GM21723 (cell line): ENCODE results near the gene TFCP2L1.
"Not testable (repeated sequence)": the region's sequence is repeated elsewhere in the genome, so short reads cannot be mapped to it uniquely, and the experiment has no call there.

ENCODE experiments used
- ATAC-seq: cut with Tn5 transposase; IDR thresholded peaks from one replicate; pipeline ENCODE4 v1.9.1; 2021; ENCODE audit warnings: mild to moderate bottlenecking, moderate library complexity; ENCODE audit not compliant: unreplicated experiment

The TFCP2L1 gene, protein sequence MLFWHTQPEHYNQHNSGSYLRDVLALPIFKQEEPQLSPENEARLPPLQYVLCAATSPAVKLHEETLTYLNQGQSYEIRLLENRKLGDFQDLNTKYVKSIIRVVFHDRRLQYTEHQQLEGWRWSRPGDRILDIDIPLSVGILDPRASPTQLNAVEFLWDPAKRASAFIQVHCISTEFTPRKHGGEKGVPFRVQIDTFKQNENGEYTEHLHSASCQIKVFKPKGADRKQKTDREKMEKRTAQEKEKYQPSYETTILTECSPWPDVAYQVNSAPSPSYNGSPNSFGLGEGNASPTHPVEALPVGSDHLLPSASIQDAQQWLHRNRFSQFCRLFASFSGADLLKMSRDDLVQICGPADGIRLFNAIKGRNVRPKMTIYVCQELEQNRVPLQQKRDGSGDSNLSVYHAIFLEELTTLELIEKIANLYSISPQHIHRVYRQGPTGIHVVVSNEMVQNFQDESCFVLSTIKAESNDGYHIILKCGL

GRCh38 chr2:121284463-121285449 lies at the start of gene TFCP2L1:
TFCP2L1 (minus strand) TSS chr2:121285202; CDS start chr2:121285109, 93 bp downstream.
- peak; percentile 77 for ATAC-seq

- ATAC-seq, result peak; percentile 83
Measured at GRCh38 chr2:121333834-121334558, 49.0 kb upstream of the TFCP2L1 start.

DNA sequence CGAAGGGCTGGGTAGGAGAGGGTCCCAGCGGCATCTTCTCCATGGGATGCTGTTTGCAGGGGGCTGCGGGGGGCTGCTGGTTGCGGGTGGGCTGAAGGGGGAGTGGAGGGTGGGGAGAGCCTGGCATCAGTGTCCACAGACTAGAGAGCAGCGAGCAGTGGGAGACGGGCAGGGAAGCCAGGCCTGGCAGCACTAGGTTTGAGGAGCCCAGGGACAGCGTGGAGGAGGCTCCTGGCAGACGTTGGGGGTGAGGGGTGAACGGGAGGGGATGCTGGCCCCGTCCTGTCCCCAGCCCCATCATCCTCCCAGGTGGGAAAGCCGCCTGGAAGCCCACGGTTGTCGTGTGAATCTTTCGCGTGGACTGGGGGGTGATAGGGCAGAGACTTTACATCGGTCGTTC lies 48.2 kb upstream of the TFCP2L1 start:
- ATAC-seq, result no peak

DNA sequence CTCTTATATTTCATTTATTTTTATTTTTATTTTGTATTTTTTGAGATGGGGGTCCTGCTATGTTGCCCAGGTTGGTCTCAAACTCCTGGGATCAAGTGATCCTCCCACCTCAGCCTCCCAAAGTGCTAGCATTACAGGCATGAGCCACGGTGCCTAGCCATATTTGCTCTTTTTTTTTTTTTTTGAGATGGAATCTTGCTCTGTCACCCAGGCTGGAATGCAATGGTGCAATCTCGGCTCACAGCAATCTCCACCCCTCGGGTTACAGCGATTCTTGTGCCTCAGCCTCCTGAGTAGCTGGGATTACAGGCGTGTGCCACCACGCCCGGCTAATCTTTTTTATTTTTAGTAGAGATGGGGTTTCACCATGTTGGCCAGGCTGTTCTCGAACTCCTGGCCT lies 46.3 kb upstream of the TFCP2L1 start:
- not testable (repeated sequence) for ATAC-seq

DNA sequence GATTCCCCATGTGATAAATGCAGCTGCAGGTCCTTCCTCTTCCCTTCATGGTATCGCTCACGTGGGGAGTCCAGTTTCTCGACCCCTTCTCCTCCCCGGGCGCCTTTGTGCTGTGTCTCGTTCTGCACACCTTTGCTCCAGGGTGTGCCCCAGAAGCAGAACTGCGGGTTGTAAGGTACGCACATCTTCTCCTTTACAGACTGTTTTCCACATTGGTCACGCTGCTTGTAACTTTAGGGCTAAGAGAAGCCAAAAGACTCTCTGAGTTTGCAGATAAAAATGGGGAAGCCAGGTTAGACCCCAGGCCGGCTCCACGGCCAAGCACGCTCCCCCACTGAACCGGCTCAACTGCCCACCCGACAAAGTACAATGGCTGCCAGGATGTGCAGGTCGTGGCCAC lies 45.9 kb upstream of the TFCP2L1 start:
- ATAC-seq, result no peak

DNA sequence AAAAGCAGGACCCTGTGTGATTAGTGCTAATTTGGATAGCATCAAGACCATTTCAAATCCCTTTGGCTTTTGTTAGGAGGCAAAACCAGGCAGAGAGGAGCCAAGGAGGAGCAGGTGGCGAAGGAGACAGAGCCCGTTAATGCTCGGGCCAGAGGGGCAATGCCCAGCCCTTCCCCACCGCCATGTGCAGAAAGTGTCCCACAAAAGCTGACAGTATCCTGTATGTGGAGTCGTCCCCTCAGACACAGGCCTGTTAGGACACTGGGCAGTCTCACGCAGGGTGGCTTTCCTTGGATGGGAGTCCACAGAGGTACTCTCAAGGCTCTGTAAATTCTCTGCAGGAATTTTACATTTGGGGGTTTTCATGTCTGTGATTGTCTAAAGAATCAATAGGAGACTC lies 44.8 kb upstream of the TFCP2L1 start:
- ATAC-seq, result no peak

- no peak for ATAC-seq
Measured at GRCh38 chr2:121326628-121327027, 41.6 kb upstream of the TFCP2L1 start.

GRCh38 chr2:121324601-121325000 lies 39.6 kb upstream of the TFCP2L1 start:
- no peak for ATAC-seq

DNA sequence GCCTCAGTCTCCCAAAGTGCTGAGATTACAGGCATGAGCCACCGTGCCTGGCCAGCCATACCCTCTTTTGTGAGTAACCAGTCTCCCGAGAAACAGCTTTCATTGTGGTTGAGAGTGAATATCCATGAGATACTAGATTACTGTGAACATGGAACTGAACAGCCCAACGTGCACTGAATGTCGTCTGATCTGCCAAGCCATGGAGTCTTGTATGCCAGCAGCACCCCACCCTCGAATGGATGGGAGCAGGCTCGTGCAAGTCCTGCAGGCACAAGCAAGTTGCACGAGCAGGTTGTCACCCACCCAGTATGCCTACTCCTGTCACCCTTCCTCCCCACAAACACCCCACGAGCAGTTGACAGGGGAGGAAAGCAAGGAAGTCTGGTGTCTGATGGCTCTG lies 36.5 kb upstream of the TFCP2L1 start:
- ATAC-seq, result no peak

DNA sequence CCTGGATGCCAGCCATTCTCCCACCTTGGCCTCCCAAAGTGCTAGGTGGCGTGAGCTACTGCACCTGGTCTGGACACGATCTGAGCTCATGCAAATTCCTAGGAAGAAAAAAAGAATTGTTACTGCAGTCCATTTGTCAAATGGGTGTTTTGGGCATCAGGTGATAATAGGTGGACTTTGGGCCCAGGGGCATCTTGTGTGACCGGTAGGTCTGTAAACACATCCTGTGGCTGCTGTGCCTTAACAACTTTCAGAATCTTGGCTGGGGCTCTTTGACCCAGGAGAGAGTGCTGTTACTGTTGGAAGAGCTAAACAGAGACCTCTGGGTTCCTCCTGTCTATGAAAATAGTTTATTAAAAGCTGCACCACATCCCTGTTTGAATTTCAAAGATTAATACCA lies 34.9 kb upstream of the TFCP2L1 start:
- no peak for ATAC-seq

DNA sequence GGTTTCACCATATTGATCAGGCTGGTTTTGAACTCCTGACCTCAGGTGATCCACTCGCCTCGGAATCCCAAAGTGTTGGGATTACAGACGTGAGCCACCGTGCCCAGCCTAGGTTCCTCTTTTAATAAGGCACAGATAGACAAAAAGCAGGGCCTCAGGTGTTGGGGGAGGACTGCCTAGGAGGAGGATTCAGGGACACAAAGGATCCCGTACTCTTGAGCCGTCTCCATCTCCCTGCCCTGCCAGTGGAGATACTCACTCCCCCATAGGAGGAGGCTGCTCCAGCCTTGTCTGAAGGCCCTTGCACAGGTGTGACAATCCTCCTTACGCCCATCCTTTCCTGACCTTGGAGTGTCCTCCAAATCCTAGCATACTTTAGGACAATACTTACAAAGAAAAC lies 32.0 kb upstream of the TFCP2L1 start:
- no peak for ATAC-seq

- not testable (repeated sequence) for ATAC-seq
Measured at GRCh38 chr2:121313701-121314100, 28.7 kb upstream of the TFCP2L1 start.

GRCh38 chr2:121309801-121310200 lies 24.8 kb upstream of the TFCP2L1 start:
- peak; percentile 59 for ATAC-seq

DNA sequence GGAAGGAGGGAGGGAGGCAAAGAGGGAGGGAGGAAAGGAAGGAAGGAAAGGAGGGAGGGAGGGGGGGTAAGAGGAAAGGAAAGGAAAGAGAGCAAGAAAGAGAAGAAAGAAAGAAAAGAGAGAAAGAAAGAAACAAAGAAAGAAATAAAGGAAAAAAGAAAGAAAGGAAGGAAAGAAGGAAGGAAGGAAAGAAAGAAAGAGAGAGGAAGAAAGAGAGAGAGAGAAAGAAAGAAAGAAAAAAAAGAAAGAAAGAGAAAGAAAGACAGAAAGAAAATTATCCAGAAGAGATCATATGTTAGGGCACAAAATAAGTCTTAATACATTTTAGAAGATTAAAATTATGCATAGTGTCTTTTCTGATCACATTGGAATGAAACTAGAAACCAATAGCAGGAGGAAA lies 24.3 kb upstream of the TFCP2L1 start:
- ATAC-seq, result no peak

GRCh38 chr2:121307048-121307447 lies 22.0 kb upstream of the TFCP2L1 start:
- ATAC-seq, result no peak

DNA sequence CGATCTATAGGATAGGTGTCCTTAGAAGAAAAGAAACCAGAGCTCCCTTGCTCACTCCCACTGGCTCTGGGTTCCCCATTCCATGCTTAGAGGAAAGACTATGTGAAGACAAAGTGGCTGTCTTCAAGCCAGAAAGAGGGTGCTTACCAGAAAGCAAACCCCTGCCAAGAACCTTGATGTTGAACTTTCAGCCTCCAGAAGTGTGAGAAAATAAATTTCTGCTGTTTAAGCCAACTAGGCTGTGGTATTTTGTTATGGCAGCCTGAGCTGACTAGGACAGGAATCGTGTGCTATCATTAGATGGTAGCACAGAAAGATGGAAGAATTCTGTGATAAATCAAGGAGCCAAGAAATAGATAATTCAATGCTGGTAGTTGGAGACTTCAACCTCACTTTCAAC lies 19.9 kb upstream of the TFCP2L1 start:
- no peak for ATAC-seq

DNA sequence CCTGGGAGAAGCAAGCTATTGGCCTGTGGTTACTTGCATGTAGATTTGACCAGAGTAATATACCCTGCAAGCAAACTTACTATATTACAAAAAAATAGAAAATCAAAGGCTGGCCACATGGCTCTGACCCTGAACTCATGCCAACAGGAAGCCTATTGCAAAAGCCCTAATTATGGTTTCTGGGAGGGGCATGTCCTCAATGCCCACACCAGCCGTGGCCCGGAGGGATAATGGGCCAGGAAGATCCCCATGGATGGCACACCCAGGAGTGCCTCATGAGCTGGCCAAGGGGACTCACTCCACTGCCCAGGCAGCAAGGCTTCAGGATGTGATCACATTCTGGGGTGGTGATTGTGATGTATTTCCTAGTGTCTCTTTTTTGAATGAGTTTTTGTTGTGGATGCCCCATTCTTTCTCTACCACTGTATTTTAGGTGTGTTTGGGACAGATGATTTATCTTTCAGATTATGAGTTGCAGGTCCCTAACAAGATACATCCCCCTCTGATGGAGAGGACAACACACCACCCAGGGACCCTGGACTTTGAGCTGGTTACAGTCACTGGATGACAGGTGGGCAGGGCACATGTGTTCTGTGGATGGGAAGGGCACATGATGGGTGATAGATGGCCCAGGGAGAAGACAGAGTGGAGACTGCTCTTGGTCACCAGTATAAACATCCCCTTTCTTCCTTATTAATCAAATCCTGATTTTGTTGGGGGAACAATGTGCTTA lies 18.7 kb upstream of the TFCP2L1 start:
- ATAC-seq, result no peak

- not testable (repeated sequence) for ATAC-seq
Measured at GRCh38 chr2:121301190-121301589, 16.2 kb upstream of the TFCP2L1 start.

- ATAC-seq, result no peak
Measured at GRCh38 chr2:121298476-121298875, 13.5 kb upstream of the TFCP2L1 start.

DNA sequence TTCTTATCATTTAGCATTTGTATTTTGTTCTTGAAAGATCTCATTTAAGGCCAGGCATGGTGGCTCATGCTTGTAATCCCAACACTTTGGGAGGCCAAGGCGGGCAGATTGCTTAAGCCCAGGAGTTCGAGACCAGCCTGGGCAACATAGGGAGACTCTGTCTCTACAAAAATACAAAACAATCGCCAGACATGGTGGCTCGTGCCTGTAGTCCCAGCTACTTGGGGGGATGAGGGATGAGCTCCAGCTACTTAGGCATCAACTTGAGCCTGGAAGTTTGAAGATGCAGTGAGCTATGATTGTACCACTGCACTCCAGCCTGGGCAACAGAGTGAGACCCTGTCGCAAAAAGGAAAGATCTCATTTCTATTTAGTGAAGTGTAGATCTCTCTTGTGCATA lies 12.9 kb upstream of the TFCP2L1 start:
- ATAC-seq, result not testable (repeated sequence)
